ENCODE data around the gene EFNA2.

GRCh38 chr19:1255186-1256161, 30.2 kb upstream of the EFNA2 start:
- TF ChIP-seq, protein P1, sequence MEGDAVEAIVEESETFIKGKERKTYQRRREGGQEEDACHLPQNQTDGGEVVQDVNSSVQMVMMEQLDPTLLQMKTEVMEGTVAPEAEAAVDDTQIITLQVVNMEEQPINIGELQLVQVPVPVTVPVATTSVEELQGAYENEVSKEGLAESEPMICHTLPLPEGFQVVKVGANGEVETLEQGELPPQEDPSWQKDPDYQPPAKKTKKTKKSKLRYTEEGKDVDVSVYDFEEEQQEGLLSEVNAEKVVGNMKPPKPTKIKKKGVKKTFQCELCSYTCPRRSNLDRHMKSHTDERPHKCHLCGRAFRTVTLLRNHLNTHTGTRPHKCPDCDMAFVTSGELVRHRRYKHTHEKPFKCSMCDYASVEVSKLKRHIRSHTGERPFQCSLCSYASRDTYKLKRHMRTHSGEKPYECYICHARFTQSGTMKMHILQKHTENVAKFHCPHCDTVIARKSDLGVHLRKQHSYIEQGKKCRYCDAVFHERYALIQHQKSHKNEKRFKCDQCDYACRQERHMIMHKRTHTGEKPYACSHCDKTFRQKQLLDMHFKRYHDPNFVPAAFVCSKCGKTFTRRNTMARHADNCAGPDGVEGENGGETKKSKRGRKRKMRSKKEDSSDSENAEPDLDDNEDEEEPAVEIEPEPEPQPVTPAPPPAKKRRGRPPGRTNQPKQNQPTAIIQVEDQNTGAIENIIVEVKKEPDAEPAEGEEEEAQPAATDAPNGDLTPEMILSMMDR (IDR thresholded peaks at IDR 0.05): no peak
- TF ChIP-seq POLR2A (IDR thresholded peaks at IDR 0.05): no peak

Measured in esophagus squamous epithelium (tissue), 4 donors.